ENCODE measurements around the gene PJVK.
A peak's percentile ranks its signal among the peaks of the same experiment; 100 is the strongest.

Gene PJVK

GRCh38 chr2:178484245-178485041 lies 33.3 kb downstream of the PJVK start:
- DNase-seq = peak; percentile 68 to 86

- no peak for DNase-seq
Measured at GRCh38 chr2:178485356-178485755, 34.2 kb downstream of the PJVK start.

GRCh38 chr2:178491612-178492011 lies 40.4 kb downstream of the PJVK start:
- DNase-seq = no peak

DNA sequence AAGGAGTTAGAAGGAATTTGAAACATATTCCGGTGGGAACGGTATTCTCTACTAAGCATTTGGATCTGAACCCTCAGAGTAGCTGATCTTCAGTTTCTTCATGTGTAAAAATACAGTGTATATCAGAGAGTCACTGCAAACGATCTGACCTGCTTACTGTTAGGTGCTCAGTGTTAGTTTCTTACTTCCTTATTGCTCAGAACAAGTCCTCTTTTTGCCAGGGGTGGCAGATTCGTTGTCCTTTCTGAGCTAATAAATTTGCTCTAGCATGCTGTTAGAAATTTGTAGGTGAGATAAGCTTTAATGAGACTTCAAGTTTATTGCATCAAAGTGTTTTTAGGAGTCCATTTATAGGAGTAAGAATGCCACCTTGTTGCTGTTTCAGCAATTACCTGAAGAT lies 44.9 kb downstream of the PJVK start:
- no peak for DNase-seq

DNA sequence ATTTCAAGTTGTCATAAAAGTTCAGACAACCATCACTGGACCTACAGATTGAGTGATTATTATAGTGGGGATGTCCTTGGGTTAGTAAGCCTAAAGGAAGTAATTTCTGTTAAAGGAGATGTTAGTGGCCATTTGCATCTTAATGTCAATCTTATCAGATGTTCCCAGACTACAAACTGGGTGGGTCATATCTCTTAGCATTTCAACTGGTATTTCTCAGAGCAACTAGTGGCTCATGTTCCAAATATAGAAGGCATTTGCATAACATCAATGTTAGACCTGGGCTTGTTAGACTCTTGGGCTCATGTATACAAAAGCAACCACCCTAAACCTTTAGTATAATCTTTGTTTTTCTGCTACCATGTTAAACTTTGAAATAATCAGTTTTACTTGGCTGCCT lies 47.0 kb downstream of the PJVK start:
- DNase-seq = no peak

GRCh38 chr2:178499640-178500039 lies 48.5 kb downstream of the PJVK start:
- DNase-seq = no peak

GRCh38 chr2:178502751-178503150 lies 51.6 kb downstream of the PJVK start:
- DNase-seq = no peak

DNA sequence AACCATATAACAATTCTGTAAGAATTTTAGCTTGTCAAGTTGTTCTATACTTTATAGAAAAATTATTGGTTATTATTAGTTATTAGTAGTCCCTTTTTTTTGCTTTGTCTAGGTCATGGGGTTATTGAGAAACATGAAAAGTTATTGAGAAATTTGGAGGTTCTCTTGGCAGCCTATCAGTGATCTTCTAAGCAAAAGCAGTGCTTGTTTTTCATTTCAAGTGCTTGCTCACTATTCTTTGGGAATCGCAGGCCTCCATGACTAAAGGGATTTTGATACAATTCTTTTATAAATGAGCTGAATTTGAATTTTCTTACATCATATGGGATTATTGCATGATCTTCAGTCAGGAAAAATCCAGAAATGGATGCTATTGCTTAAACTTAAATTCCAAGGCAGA lies 54.9 kb downstream of the PJVK start:
- no peak for DNase-seq

GRCh38 chr2:178506524-178506923 lies 55.3 kb downstream of the PJVK start:
- DNase-seq = no peak

DNA sequence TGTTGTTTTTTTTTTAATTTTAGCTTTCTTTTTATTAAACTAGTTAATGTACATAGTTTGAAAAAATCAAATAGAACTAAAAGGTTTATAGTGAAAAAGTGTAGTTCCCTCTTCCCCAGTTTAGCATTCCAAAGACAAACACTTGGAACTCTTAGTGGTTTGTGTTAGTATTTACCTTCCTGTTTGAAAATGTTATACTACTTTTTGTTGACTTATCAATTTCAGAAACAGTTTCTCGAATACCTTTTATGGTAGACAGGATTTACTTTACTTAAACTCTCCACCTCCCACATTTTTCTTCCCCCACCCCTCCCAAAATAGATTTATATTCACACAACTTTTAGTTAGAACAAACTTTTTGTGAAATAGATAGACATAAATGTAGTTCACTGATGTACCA lies 55.8 kb downstream of the PJVK start:
- no peak for DNase-seq

DNA sequence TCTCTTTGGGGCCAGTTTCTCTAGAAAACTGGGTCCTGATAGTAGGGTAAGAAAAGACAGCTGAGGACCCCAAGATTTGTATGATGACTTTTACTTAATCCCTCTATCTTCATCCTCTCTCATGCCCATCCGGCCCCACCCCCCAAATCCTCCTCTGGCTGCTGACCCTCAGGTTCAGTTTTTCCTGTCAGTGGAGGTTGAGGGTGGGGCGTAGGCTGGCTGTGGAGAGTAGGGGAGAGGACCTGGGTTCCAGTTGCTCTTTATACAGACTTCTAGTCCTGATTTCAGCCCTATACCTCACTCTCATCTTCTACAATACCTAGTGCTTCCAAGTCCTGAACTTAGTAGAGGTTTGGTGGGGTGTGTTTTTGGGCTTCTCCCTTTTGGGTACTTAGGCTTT lies 57.5 kb downstream of the PJVK start:
- DNase-seq = no peak

DNA sequence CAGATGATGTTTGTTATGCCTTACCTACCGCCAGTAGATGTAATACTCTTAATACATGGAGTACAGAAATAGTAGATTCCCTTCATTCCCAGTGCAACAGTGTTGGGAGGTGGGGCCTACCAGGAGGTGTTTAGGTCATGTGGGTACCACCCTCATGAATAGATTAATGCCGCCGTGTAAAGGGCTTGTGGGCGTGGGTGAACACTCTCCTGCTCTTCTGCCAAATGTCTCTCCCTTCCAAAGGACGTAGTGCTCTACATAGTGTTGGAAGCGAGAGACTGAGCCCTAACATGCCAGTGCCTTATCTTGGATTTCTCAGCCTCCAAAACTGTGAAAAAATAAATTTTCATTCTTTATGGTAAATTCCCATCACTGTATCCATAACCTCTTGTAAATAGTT lies 59.2 kb downstream of the PJVK start:
- DNase-seq = no peak

All from NCI-H2081 (cell line).